ENCODE results near the gene DOCK3.
"Not testable (repeated sequence)": the region's sequence is repeated elsewhere in the genome, so short reads cannot be mapped to it uniquely, and the experiment has no call there.

DOCK3 gene

DNA sequence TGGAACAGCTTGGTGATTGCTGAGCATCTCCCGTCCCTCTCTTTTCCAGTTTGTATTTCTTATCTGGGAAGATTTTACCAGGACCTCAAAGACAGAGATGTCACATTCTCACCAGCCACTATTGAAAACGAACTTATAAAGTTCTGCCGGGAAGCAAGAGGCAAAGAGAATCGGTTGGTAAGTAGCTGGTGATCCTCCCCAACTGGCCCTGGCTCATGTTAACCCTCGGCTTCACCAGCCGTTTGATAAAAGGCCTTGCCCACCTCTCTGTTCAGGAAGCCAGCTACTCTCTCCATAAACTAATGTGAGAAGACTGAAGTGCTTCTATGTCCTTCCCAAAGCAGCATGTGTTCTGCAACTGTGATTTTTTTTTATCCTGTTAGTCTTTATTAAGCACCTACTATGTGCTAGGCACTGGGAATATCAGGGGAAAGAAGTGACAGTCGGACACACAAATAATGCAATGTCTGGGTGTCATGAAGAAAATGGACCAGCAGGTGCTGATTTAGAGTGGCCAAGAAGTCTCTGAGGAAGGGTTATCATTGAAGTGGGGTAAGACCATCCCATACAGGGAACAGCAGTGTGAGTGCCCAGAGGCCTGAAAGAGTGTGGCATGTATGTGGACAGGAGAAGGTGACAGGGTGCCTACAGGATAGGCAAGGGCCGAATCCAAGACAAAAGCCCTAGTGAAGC lies 711.6 kb downstream of the DOCK3 start:
- Histone ChIP-seq H3K9ac (peak overlapping the region; percentile 39; the same call in 1 of the 2 replicates), H3K4me3 (IDR thresholded peaks at IDR 0.05; ENCODE audit: insufficient read depth, low read depth, low read length) (no peak overlapping the region), H3K79me2 (ENCODE audit: insufficient read depth, low read depth) (peaks cover 37% of the 10 kb centered on the region), H2AFZ (ENCODE audit: low read depth) (no peak overlapping the region), H3K4me2 (peak overlapping the region; percentile 76), H3K4me1 (ENCODE audit: low read depth, poor library complexity, severe bottlenecking) (peaks cover 38% of the 10 kb centered on the region), H3K36me3 (ENCODE audit: insufficient read depth) (no peaks in the 10 kb centered on the region), H4K20me1 (ENCODE audit: insufficient read depth) (no peaks in the 10 kb centered on the region), H3K27ac (no peak overlapping the region), H3K27me3 (ENCODE audit: insufficient read depth, low read depth) (no peaks in the 10 kb centered on the region)
- TF ChIP-seq, protein P1, sequence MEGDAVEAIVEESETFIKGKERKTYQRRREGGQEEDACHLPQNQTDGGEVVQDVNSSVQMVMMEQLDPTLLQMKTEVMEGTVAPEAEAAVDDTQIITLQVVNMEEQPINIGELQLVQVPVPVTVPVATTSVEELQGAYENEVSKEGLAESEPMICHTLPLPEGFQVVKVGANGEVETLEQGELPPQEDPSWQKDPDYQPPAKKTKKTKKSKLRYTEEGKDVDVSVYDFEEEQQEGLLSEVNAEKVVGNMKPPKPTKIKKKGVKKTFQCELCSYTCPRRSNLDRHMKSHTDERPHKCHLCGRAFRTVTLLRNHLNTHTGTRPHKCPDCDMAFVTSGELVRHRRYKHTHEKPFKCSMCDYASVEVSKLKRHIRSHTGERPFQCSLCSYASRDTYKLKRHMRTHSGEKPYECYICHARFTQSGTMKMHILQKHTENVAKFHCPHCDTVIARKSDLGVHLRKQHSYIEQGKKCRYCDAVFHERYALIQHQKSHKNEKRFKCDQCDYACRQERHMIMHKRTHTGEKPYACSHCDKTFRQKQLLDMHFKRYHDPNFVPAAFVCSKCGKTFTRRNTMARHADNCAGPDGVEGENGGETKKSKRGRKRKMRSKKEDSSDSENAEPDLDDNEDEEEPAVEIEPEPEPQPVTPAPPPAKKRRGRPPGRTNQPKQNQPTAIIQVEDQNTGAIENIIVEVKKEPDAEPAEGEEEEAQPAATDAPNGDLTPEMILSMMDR (conservative IDR thresholded peaks at IDR 0.05; ENCODE audit: low read depth, low read length): no peak; the same call in 1 of the 2 replicates

DNA sequence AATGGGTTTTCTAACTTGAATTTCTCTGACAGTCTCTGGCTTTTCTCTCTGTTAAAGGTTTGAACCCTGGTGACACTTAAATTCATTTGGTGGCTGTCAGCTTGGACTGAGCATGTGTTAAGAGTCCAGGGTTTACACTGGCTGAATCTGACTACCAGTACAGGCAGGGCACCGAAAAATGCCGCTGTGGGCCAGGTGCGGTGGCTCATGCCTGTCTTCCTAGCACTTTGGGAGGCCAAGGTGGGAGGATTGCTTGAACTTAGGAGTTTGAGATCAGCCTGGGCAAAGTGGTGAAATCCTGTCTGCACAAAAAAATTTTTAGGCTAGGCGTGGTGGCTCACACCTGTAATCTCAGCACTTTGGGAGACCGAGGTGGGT lies 712.1 kb downstream of the DOCK3 start:
- H3K79me2 ChIP-seq (ENCODE audit: insufficient read depth, low read depth): peaks cover 40% of the 10 kb centered on the region
- peaks cover 38% of the 10 kb centered on the region for H3K4me1 ChIP-seq (ENCODE audit: low read depth, poor library complexity, severe bottlenecking)
- TF ChIP-seq, protein P1 (conservative IDR thresholded peaks at IDR 0.05; ENCODE audit: low read depth, low read length): no peak
- no peaks in the 10 kb centered on the region for H3K27me3 ChIP-seq (ENCODE audit: insufficient read depth, low read depth)
- H3K36me3 ChIP-seq (ENCODE audit: insufficient read depth): no peaks in the 10 kb centered on the region
- no peak overlapping the region for H3K4me3 ChIP-seq (IDR thresholded peaks at IDR 0.05; ENCODE audit: insufficient read depth, low read depth, low read length)
- H3K27ac ChIP-seq: no peak overlapping the region; the same call in 1 of the 2 replicates
- H2AFZ ChIP-seq (ENCODE audit: low read depth): no peak overlapping the region
- H3K9ac ChIP-seq: no peak overlapping the region
- peak overlapping the region; percentile 76 for H3K4me2 ChIP-seq
- H4K20me1 ChIP-seq (ENCODE audit: insufficient read depth): no peaks in the 10 kb centered on the region

DNA sequence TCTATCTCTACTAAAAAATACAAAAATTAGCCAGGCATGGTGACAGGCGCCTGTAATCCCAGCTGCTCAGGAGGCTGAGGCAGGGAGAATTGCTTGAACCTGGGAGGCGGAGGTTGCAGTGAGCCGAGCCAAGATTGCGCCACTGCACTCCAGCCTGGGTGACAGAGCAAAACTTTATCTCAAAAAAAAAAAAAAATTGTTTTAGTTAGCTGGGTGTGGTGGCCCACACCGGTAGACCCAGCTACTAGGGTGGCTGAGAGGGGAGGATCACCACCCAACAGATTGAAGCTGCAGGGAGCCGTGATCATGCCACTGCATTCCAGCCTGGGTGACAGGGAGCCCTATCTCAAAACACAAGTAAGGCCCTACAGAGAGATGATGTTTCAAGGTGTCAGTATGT lies 712.6 kb downstream of the DOCK3 start:
- not testable (repeated sequence) for H4K20me1 ChIP-seq (ENCODE audit: insufficient read depth); H3K27ac ChIP-seq; H3K4me3 ChIP-seq (IDR thresholded peaks at IDR 0.05; ENCODE audit: insufficient read depth, low read depth, low read length); H3K27me3 ChIP-seq (ENCODE audit: insufficient read depth, low read depth); H3K9ac ChIP-seq; H3K36me3 ChIP-seq (ENCODE audit: insufficient read depth); H2AFZ ChIP-seq (ENCODE audit: low read depth)
- peaks cover 38% of the 10 kb centered on the region for H3K4me1 ChIP-seq (ENCODE audit: low read depth, poor library complexity, severe bottlenecking)
- peak overlapping the region; percentile 76; the same call in 1 of the 2 replicates for H3K4me2 ChIP-seq
- peaks cover 44% of the 10 kb centered on the region for H3K79me2 ChIP-seq (ENCODE audit: insufficient read depth, low read depth)

DNA sequence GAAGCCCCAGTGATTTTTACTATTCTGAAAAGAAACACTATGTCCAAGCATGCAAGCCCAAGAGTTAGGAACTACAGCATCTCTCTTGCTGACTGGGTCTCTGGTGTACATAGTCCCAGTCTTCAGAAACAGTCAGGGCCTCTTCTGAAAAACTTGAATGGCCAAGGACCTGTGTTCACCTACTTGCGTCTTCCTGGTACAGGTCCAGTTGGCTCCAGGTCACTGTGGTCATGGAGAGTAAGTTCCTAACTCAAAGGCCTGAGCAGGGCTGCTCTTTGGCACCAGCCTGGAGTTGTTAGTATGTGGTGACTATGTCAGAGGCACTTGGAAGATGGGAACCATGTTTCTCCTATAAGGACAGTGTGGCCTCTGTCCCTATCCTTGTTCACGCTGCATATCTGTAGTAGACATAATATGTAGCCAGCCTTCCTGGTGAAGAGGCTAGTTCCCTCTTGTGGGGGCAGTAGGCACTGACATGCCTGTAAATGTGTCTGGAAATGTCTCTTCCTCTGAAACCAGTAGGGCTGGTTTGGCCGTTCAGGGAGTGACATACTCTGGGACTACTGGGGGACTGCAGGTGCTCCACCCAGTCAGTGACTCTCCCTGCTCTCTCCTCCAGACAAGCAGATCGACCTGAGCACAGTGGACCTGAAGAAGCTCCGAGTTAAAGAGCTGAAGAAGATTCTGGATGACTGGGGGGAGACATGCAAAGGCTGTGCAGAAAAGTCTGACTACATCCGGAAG lies 713.7 kb downstream of the DOCK3 start:
- Histone ChIP-seq H3K4me2 (no peak overlapping the region), H3K27ac (no peak overlapping the region)

More for the DNA sequence above, 713.7 kb downstream of the DOCK3 start:
- no peak overlapping the region for H3K4me3 ChIP-seq (IDR thresholded peaks at IDR 0.05; ENCODE audit: insufficient read depth, low read depth, low read length)
- no peaks in the 10 kb centered on the region for H3K27me3 ChIP-seq (ENCODE audit: insufficient read depth, low read depth)
- H2AFZ ChIP-seq (ENCODE audit: low read depth): no peak overlapping the region
- no peak overlapping the region for H3K9ac ChIP-seq
- H3K4me1 ChIP-seq (ENCODE audit: low read depth, poor library complexity, severe bottlenecking): peaks cover 44% of the 10 kb centered on the region
- no peaks in the 10 kb centered on the region for H4K20me1 ChIP-seq (ENCODE audit: insufficient read depth)
- H3K36me3 ChIP-seq (ENCODE audit: insufficient read depth): no peaks in the 10 kb centered on the region
- TF ChIP-seq, protein P1 (conservative IDR thresholded peaks at IDR 0.05; ENCODE audit: low read depth, low read length): no peak
- peaks cover 56% of the 10 kb centered on the region for H3K79me2 ChIP-seq (ENCODE audit: insufficient read depth, low read depth)

Data from KMS-11 (cell line).